ENCODE data around the gene YIF1A. TPM values are rescaled to one million over a fixed set of nuclear protein-coding genes. Genes with fewer than 3 reads are reported as not detected.

YIF1A gene
- total RNA-seq, 4 donors from 2014 or later = 77.7 to 168 (median 118) TPM

- no peaks in the 10 kb centered on the region for H3K9me3 ChIP-seq
- intact Hi-C loops (cut with DNase I) = no loop called here
- H3K27me3 ChIP-seq = peaks cover 4% of the 10 kb centered on the region
- 30 to 37% methylated on average over 6 to 9 of the region's 16 CpGs for WGBS, 2 donors
- TF ChIP-seq POLR2A (IDR thresholded peaks at IDR 0.05) = no peak
- TF ChIP-seq, protein P1, sequence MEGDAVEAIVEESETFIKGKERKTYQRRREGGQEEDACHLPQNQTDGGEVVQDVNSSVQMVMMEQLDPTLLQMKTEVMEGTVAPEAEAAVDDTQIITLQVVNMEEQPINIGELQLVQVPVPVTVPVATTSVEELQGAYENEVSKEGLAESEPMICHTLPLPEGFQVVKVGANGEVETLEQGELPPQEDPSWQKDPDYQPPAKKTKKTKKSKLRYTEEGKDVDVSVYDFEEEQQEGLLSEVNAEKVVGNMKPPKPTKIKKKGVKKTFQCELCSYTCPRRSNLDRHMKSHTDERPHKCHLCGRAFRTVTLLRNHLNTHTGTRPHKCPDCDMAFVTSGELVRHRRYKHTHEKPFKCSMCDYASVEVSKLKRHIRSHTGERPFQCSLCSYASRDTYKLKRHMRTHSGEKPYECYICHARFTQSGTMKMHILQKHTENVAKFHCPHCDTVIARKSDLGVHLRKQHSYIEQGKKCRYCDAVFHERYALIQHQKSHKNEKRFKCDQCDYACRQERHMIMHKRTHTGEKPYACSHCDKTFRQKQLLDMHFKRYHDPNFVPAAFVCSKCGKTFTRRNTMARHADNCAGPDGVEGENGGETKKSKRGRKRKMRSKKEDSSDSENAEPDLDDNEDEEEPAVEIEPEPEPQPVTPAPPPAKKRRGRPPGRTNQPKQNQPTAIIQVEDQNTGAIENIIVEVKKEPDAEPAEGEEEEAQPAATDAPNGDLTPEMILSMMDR (IDR thresholded peaks at IDR 0.05) = no peak
- no peaks in the 10 kb centered on the region for H3K36me3 ChIP-seq
- DNase-seq = no peak
- peaks cover 22% of the 10 kb centered on the region in 2 donors for H3K4me1 ChIP-seq
- no peak overlapping the region for H3K4me3 ChIP-seq (replicated peaks in 1 of 3)
- H3K27ac ChIP-seq = no peak overlapping the region
These were observed 2.4 kb upstream of the YIF1A start for GRCh38 chr11:66291303-66291705.

- Histone ChIP-seq H3K36me3 (no peaks in the 10 kb centered on the region), H3K27ac (no peak overlapping the region), H3K4me3 (replicated peaks in 1 of 3) (no peak overlapping the region), H3K9me3 (no peaks in the 10 kb centered on the region), H3K27me3 (peaks cover 4% of the 10 kb centered on the region), H3K4me1 (peaks cover 22% of the 10 kb centered on the region in 2 donors)
- 85 to 91% methylated on average over 2 of the region's 2 CpGs for WGBS, 2 donors
- TF ChIP-seq, protein P1 (IDR thresholded peaks at IDR 0.05) = no peak
- no peak for TF ChIP-seq POLR2A (IDR thresholded peaks at IDR 0.05)
- no peak for DNase-seq
- intact Hi-C loops (cut with DNase I) = no loop called here
These were observed 1.3 kb upstream of the YIF1A start for GRCh38 chr11:66290330-66290621.

DNA sequence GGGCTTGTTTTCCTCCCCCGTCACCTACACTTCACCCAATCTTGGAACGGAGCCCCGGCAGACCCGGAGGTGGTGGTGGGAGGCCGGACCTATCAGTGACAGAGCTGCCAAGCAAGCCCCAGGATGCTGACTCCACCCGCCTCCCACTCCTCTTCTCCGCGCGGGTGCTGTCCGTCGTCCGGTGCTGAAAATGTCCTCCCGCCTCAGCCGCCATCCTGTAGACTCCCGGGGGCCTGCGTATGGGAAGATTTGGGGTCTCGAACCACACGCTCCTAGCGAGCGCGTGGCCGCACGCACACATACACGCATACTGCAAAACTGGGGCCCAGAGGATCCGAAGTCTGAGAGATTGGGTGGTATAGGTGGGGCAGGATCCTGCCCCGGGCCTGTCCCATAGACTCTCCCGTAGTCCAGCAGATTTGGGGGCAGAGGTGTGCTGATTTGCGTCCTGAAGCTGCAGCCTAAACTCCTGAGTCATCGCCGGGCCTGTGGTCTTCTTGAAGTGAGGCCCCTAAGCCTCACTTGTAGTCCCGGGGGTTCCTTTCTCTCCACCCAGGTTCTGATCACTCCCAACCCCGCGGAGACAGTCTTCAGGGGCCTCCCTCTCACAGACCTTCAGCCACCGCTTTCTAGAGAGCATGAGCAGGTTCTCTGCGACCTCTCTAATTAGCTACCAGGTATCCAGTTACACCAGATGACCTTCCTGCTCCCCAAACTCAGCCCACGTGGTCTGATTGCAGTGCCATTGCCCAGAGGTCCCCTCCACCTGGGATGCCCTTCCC lies 796 bp upstream of the YIF1A start:
- Histone ChIP-seq H3K4me3 (replicated peaks in 1 of 3) (peak overlapping the region in 2 of 3 donors; percentile 48 to 93), H3K27ac (peak overlapping the region; percentile 74 to 88 (median 74)), H3K4me1 (peaks cover 22% of the 10 kb centered on the region in 2 donors), H3K9me3 (no peaks in the 10 kb centered on the region), H3K27me3 (peaks cover 4% of the 10 kb centered on the region), H3K36me3 (no peaks in the 10 kb centered on the region)
- 14 to 29% methylated on average over 11 to 29 of the region's 36 CpGs for WGBS, 2 donors
- intact Hi-C loops (cut with DNase I) = loop anchor here (5.0 kb wide), 1 partner anchor 133 kb away; the partner anchor contains the start of gene NPAS4
- DNase-seq = peak; percentile 75 to 79
- TF ChIP-seq POLR2A (IDR thresholded peaks at IDR 0.05) = no peak
- TF ChIP-seq, protein P1 (IDR thresholded peaks at IDR 0.05) = no peak

- TF ChIP-seq, protein P1 (IDR thresholded peaks at IDR 0.05) = no peak
- TF ChIP-seq POLR2A (IDR thresholded peaks at IDR 0.05) = no peak
- intact Hi-C loops (cut with DNase I) = loop anchor here (5.0 kb wide), 1 partner anchor 134 kb away; the partner anchor contains the start of gene NPAS4
- H3K4me3 ChIP-seq (replicated peaks in 1 of 3) = peak overlapping the region; percentile 70 to 93 (median 71)
- DNase-seq = no peak
- H3K4me1 ChIP-seq = peaks cover 22% of the 10 kb centered on the region in 2 donors
- WGBS, 2 donors = 35 to 39% methylated on average over 14 to 16 of the region's 20 CpGs
- peak overlapping the region in 2 of 3 donors; percentile 55 to 88 for H3K27ac ChIP-seq
- no peaks in the 10 kb centered on the region for H3K9me3 ChIP-seq
- H3K27me3 ChIP-seq = peaks cover 4% of the 10 kb centered on the region
- peaks cover 0 to 6% of the 10 kb centered on the region in 2 donors for H3K36me3 ChIP-seq
These were observed 863 bp downstream of the YIF1A start for GRCh38 chr11:66287889-66288670.
